Measurements from ENCODE around the gene DYNLT2B. TPM values are rescaled to one million over a fixed set of nuclear protein-coding genes. Genes with fewer than 3 reads are reported as not detected.
"Not testable (repeated sequence)": the region's sequence is repeated elsewhere in the genome, so short reads cannot be mapped to it uniquely, and the experiment has no call there.

Gene DYNLT2B
- polyA plus RNA-seq, 1 donor (not counting 4 experiments of a cell fraction or from before 2014, with no cell fraction given) = 40.0 TPM

- no peak for DNase-seq (ENCODE audit: low read depth, low spot score)
- dilution Hi-C loops (cut with MboI; ENCODE audit: extremely low pct_ligation_motif_present, low sequenced_read_pairs) = no loop called here
Observed at GRCh38 chr3:196315821-196316220, 2.2 kb downstream of the DYNLT2B start.

GRCh38 chr3:196314597-196314996, 3.4 kb downstream of the DYNLT2B start:
- Histone ChIP-seq H3K27me3 (ENCODE audit: control insufficient read depth, extremely low read depth, insufficient read depth, low read length) (no peaks in the 10 kb centered on the region), H3K27ac (ENCODE audit: control insufficient read depth, insufficient read depth, low read length) (no peak overlapping the region), H3K36me3 (ENCODE audit: control insufficient read depth in 2 of 2, extremely low read depth in 1 of 2, insufficient read depth in 2 of 2, low read length in 2 of 2) (no peaks in the 10 kb centered on the region), H2AFZ (ENCODE audit: control insufficient read depth, low read length) (no peak overlapping the region), H3K79me2 (ENCODE audit: control insufficient read depth, insufficient read depth, low read length) (peaks cover 7% of the 10 kb centered on the region), H3K9me1 (ENCODE audit: control insufficient read depth, extremely low read depth, insufficient read depth, low read length) (no peaks in the 10 kb centered on the region), H3K4me2 (ENCODE audit: control insufficient read depth, extremely low read depth, insufficient read depth, low read depth, low read length) (no peak overlapping the region), H4K20me1 (ENCODE audit: control insufficient read depth, extremely low read depth, insufficient read depth, low read length) (no peaks in the 10 kb centered on the region), H3K4me1 (ENCODE audit: control insufficient read depth, extremely low read depth, insufficient read depth, low read length) (peaks cover 20% of the 10 kb centered on the region), H3K4me3 (ENCODE audit: control insufficient read depth in 2 of 3, extremely low read depth in 1 of 3, insufficient read depth in 2 of 3, low read depth in 1 of 3, low read length in 3 of 3) (no peak overlapping the region), H3K9ac (ENCODE audit: control insufficient read depth, extremely low read depth, insufficient read depth, low read length) (no peak overlapping the region), H3K9me3 (ENCODE audit: control insufficient read depth, low read depth, low read length) (no peaks in the 10 kb centered on the region)
- TF ChIP-seq CTCF (optimal IDR thresholded peaks at IDR 0.05 in 1 of 3, IDR thresholded peaks at IDR 0.05 in 1 of 3, conservative IDR thresholded peaks at IDR 0.05 in 1 of 3; ENCODE audit: extremely low read depth in 1 of 3, insufficient read depth in 2 of 3, low read length in 3 of 3) (no peak), EZH2 (IDR thresholded peaks at IDR 0.05; ENCODE audit: low read length) (no peak)
- dilution Hi-C loops (cut with MboI; ENCODE audit: extremely low pct_ligation_motif_present, low sequenced_read_pairs) = no loop called here
- DNase-seq (ENCODE audit: low read depth, low spot score) (no peak), FAIRE-seq (no peak)

More at GRCh38 chr3:196315821-196316220, 2.2 kb downstream of the DYNLT2B start:
- no peak for FAIRE-seq
- no peaks in the 10 kb centered on the region for H3K27me3 ChIP-seq (ENCODE audit: control insufficient read depth, extremely low read depth, insufficient read depth, low read length)
- no peaks in the 10 kb centered on the region for H3K9me3 ChIP-seq (ENCODE audit: control insufficient read depth, low read depth, low read length)
- H3K4me1 ChIP-seq (ENCODE audit: control insufficient read depth, extremely low read depth, insufficient read depth, low read length) = peaks cover 31% of the 10 kb centered on the region
- no peaks in the 10 kb centered on the region for H4K20me1 ChIP-seq (ENCODE audit: control insufficient read depth, extremely low read depth, insufficient read depth, low read length)
- H2AFZ ChIP-seq (ENCODE audit: control insufficient read depth, low read length) = no peak overlapping the region
- peak overlapping the region; percentile 46 for H3K4me2 ChIP-seq (ENCODE audit: control insufficient read depth, extremely low read depth, insufficient read depth, low read depth, low read length)
- H3K9ac ChIP-seq (ENCODE audit: control insufficient read depth, extremely low read depth, insufficient read depth, low read length) = no peak overlapping the region
- TF ChIP-seq EZH2 (IDR thresholded peaks at IDR 0.05; ENCODE audit: low read length) = no peak
- no peak for TF ChIP-seq CTCF (optimal IDR thresholded peaks at IDR 0.05 in 1 of 3, IDR thresholded peaks at IDR 0.05 in 1 of 3, conservative IDR thresholded peaks at IDR 0.05 in 1 of 3; ENCODE audit: extremely low read depth in 1 of 3, insufficient read depth in 2 of 3, low read length in 3 of 3)
- peaks cover 7% of the 10 kb centered on the region for H3K79me2 ChIP-seq (ENCODE audit: control insufficient read depth, insufficient read depth, low read length)
- H3K9me1 ChIP-seq (ENCODE audit: control insufficient read depth, extremely low read depth, insufficient read depth, low read length) = no peaks in the 10 kb centered on the region
- no peaks in the 10 kb centered on the region for H3K36me3 ChIP-seq (ENCODE audit: control insufficient read depth in 2 of 2, extremely low read depth in 1 of 2, insufficient read depth in 2 of 2, low read length in 2 of 2)
- no peak overlapping the region for H3K4me3 ChIP-seq (ENCODE audit: control insufficient read depth in 2 of 3, extremely low read depth in 1 of 3, insufficient read depth in 2 of 3, low read depth in 1 of 3, low read length in 3 of 3)
- H3K27ac ChIP-seq (ENCODE audit: control insufficient read depth, insufficient read depth, low read length) = no peak overlapping the region

GRCh38 chr3:196314086-196314485, 4.0 kb downstream of the DYNLT2B start:
- dilution Hi-C loops (cut with MboI; ENCODE audit: extremely low pct_ligation_motif_present, low sequenced_read_pairs); H3K27ac ChIP-seq (ENCODE audit: control insufficient read depth, insufficient read depth, low read length); H3K27me3 ChIP-seq (ENCODE audit: control insufficient read depth, extremely low read depth, insufficient read depth, low read length); H3K4me3 ChIP-seq (ENCODE audit: control insufficient read depth in 2 of 3, extremely low read depth in 1 of 3, insufficient read depth in 2 of 3, low read depth in 1 of 3, low read length in 3 of 3); DNase-seq (ENCODE audit: low read depth, low spot score); H3K9me1 ChIP-seq (ENCODE audit: control insufficient read depth, extremely low read depth, insufficient read depth, low read length); H3K4me2 ChIP-seq (ENCODE audit: control insufficient read depth, extremely low read depth, insufficient read depth, low read depth, low read length); FAIRE-seq; H3K9me3 ChIP-seq (ENCODE audit: control insufficient read depth, low read depth, low read length); H3K9ac ChIP-seq (ENCODE audit: control insufficient read depth, extremely low read depth, insufficient read depth, low read length); H3K36me3 ChIP-seq (ENCODE audit: control insufficient read depth in 2 of 2, extremely low read depth in 1 of 2, insufficient read depth in 2 of 2, low read length in 2 of 2); H2AFZ ChIP-seq (ENCODE audit: control insufficient read depth, low read length); H4K20me1 ChIP-seq (ENCODE audit: control insufficient read depth, extremely low read depth, insufficient read depth, low read length); H3K79me2 ChIP-seq (ENCODE audit: control insufficient read depth, insufficient read depth, low read length): not testable (repeated sequence)
- peaks cover 16% of the 10 kb centered on the region for H3K4me1 ChIP-seq (ENCODE audit: control insufficient read depth, extremely low read depth, insufficient read depth, low read length)

GRCh38 chr3:196302960-196303359, 15.1 kb downstream of the DYNLT2B start:
- H3K4me2 ChIP-seq (ENCODE audit: control insufficient read depth, extremely low read depth, insufficient read depth, low read depth, low read length); H3K9me3 ChIP-seq (ENCODE audit: control insufficient read depth, low read depth, low read length); dilution Hi-C loops (cut with MboI; ENCODE audit: extremely low pct_ligation_motif_present, low sequenced_read_pairs); H3K4me3 ChIP-seq (ENCODE audit: control insufficient read depth in 2 of 3, extremely low read depth in 1 of 3, insufficient read depth in 2 of 3, low read depth in 1 of 3, low read length in 3 of 3); H2AFZ ChIP-seq (ENCODE audit: control insufficient read depth, low read length); DNase-seq (ENCODE audit: low read depth, low spot score); FAIRE-seq; H3K9me1 ChIP-seq (ENCODE audit: control insufficient read depth, extremely low read depth, insufficient read depth, low read length); H3K36me3 ChIP-seq (ENCODE audit: control insufficient read depth in 2 of 2, extremely low read depth in 1 of 2, insufficient read depth in 2 of 2, low read length in 2 of 2); H3K79me2 ChIP-seq (ENCODE audit: control insufficient read depth, insufficient read depth, low read length); H3K27me3 ChIP-seq (ENCODE audit: control insufficient read depth, extremely low read depth, insufficient read depth, low read length); H3K9ac ChIP-seq (ENCODE audit: control insufficient read depth, extremely low read depth, insufficient read depth, low read length); H3K27ac ChIP-seq (ENCODE audit: control insufficient read depth, insufficient read depth, low read length); H4K20me1 ChIP-seq (ENCODE audit: control insufficient read depth, extremely low read depth, insufficient read depth, low read length); H3K4me1 ChIP-seq (ENCODE audit: control insufficient read depth, extremely low read depth, insufficient read depth, low read length): not testable (repeated sequence)

All from keratinocyte (primary cell).